ENCODE data around the gene KIRREL3. TPM values are rescaled to one million over a fixed set of nuclear protein-coding genes. Genes with fewer than 3 reads are reported as not detected.

KIRREL3 gene
- total and polyA plus RNA-seq, 9 of the 15 experiments (the other 6 are each of a cell fraction or from before 2014, with no cell fraction given) = 0.04 to 0.10 TPM; not detected in 7

DNA sequence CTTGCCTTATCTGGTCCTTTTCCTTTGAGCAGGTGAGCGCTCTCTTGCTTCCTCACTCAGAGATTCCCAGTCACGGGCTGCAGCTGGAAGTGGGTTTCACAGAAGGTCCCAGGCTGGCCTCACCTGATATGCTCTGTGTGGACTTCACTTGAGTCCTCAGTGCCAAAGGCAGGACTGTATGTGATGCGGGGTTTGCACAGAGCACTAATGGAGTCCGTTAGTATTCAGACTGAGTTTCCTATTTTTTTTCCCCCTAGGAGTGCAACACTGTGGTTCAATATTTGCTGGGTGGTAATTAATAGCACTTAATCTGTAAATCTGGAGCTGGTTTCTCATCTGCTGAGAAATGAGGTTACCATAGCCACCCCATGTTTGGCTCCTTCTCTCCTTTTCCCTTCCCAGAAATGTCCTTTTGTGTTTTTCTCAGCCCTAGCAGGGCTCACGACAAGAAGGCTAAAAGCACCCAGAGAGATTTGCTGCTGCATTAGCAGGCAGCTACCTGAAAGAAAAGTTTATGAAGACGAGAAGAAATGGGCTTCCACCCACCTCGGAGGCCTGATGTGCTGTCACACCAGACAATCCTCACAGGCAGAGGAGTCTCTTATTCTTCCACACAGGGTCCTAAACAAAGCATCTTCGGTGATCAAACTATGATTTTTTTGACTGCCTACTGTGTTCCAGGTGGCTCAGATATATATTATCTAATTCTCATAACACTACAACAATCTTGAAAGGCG, 262.1 kb downstream of the KIRREL3 start (continued):
- TF ChIP-seq, protein P1, sequence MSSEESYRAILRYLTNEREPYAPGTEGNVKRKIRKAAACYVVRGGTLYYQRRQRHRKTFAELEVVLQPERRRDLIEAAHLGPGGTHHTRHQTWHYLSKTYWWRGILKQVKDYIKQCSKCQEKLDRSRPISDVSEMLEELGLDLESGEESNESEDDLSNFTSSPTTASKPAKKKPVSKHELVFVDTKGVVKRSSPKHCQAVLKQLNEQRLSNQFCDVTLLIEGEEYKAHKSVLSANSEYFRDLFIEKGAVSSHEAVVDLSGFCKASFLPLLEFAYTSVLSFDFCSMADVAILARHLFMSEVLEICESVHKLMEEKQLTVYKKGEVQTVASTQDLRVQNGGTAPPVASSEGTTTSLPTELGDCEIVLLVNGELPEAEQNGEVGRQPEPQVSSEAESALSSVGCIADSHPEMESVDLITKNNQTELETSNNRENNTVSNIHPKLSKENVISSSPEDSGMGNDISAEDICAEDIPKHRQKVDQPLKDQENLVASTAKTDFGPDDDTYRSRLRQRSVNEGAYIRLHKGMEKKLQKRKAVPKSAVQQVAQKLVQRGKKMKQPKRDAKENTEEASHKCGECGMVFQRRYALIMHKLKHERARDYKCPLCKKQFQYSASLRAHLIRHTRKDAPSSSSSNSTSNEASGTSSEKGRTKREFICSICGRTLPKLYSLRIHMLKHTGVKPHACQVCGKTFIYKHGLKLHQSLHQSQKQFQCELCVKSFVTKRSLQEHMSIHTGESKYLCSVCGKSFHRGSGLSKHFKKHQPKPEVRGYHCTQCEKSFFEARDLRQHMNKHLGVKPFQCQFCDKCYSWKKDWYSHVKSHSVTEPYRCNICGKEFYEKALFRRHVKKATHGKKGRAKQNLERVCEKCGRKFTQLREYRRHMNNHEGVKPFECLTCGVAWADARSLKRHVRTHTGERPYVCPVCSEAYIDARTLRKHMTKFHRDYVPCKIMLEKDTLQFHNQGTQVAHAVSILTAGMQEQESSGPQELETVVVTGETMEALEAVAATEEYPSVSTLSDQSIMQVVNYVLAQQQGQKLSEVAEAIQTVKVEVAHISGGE (CRISPR knock-in tag; IDR thresholded peaks at IDR 0.05) = no peak

DNA sequence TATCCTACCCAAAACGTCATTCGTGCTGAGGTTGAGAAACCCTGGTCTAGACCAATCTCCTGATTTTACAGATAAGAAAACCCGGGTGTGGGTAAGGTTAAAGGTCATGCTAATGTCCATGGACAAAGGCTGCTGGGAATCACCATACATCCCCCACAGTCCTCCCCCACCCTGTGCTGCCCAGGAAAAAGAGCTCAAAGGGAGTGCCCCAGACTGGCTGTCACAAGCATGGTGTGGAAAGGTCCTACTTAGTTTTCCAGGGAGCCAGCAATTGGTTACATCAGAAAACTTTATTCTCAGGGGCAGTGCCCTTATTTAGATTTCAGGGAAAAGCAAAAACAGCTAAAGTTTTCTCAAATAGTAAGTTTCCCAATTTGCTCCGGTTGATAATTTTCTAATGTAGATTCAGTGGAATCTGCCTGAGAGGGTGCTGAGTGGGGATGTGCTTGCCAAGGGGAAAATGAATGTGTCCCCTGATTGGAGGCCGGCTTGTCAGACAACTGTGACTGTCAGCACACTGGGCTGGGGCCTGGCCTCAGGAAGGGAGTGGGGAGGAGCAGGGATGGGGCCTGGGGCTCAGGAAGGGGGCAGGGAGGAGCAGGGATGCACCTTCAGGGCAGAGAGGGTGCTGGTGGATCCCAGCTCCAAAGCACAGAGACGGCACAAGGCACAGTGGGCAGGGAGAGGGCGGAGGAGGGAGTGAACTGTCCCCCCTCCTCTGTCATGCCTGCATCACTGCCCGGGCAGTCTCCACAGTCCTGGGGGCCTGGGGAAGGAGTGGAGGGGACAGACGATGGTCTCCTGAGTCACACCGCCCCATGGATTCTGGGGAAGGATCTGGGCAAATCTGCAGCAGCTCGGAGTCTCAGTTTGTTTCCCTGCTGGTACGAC, 263.6 kb downstream of the KIRREL3 start:
- in situ Hi-C loops (cut with MboI) = no loop called here
- no peaks in the 10 kb centered on the region for H4K20me1 ChIP-seq (replicated peaks; ENCODE audit: control insufficient read depth, insufficient read depth, low read length)
- ATAC-seq = no peak
- H3K36me3 ChIP-seq (ENCODE audit: control insufficient read depth, insufficient read depth, low read length) = no peaks in the 10 kb centered on the region
- no peak overlapping the region for H2AFZ ChIP-seq (ENCODE audit: low read depth, low read length)
- H3K4me1 ChIP-seq (replicated peaks in 1 of 2; ENCODE audit: control insufficient read depth in 2 of 2, insufficient read depth in 2 of 2, low read length in 2 of 2) = no peaks in the 10 kb centered on the region
- no peaks in the 10 kb centered on the region for H3K9me1 ChIP-seq (ENCODE audit: control insufficient read depth, insufficient read depth, low read length)
- intact Hi-C loops (cut with micrococcal nuclease) = no loop called here
- no TSS peak for BruUV-seq (replicated peaks)
- H3K27me3 ChIP-seq (ENCODE audit: control insufficient read depth in 2 of 2, insufficient read depth in 2 of 2, low read length in 2 of 2) = 0 out of 5 replicates have a peak, but pooled peaks cover 2 to 5% of the 10 kb centered on the region in 2 experiments
- no peak for FAIRE-seq
- CTCF ChIA-PET (ENCODE audit: low intra/inter-chr PET ratio) = no interaction called here
- no peak for DNase-seq (ENCODE audit: extremely low read depth in 1 of 4, low spot score in 3 of 4)
- H3K4me3 ChIP-seq = no peak overlapping the region
- no peak overlapping the region for H3K4me2 ChIP-seq (ENCODE audit: insufficient read depth, low read length)
- H3K9ac ChIP-seq (ENCODE audit: insufficient read depth in 1 of 2, low read depth in 2 of 2, low read length in 2 of 2) = 0 out of 4 replicates have a peak overlapping the region, but pooled peaks of 1 of the 2 experiments have one; percentile 2
- no peaks in the 10 kb centered on the region for H3K79me2 ChIP-seq (ENCODE audit: control insufficient read depth, insufficient read depth, low read length)
- POLR2A ChIA-PET = no interaction called here
- 1% methylated on average over 7 of the region's 12 CpGs for WGBS (ENCODE audit: insufficient coverage, low coverage, missing lambda C conversion rate)
- no peaks in the 10 kb centered on the region for H3K9me3 ChIP-seq (replicated peaks; ENCODE audit: control insufficient read depth, insufficient read depth, low read depth, low read length)
- no peak overlapping the region for H3K27ac ChIP-seq (ENCODE audit: extremely low read depth, low read depth, low read length)
- no peak for TF ChIP-seq BRF1 (IDR thresholded peaks at IDR 0.05; ENCODE audit: borderline replicate concordance, extremely low read depth, insufficient read length)
- no peak for TF ChIP-seq MAFG (tag; conservative IDR thresholded peaks at IDR 0.05)
- TF ChIP-seq SP1 (CRISPR knock-in tag; IDR thresholded peaks at IDR 0.05) = no peak
- TF ChIP-seq, protein P2, sequence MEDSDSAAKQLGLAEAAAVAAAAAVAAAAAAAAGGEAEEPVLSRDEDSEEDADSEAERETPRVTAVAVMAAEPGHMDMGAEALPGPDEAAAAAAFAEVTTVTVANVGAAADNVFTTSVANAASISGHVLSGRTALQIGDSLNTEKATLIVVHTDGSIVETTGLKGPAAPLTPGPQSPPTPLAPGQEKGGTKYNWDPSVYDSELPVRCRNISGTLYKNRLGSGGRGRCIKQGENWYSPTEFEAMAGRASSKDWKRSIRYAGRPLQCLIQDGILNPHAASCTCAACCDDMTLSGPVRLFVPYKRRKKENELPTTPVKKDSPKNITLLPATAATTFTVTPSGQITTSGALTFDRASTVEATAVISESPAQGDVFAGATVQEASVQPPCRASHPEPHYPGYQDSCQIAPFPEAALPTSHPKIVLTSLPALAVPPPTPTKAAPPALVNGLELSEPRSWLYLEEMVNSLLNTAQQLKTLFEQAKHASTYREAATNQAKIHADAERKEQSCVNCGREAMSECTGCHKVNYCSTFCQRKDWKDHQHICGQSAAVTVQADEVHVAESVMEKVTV (CRISPR knock-in tag; IDR thresholded peaks at IDR 0.05) = no peak
- no peak for TF ChIP-seq ELF1 (tag; IDR thresholded peaks at IDR 0.05)
- TF ChIP-seq RBM25 (IDR thresholded peaks at IDR 0.05; ENCODE audit: low read depth, low read length, severe bottlenecking) = no peak
- TF ChIP-seq RAD21 (CRISPR knock-in tag; conservative IDR thresholded peaks at IDR 0.05 in 1 of 2, IDR thresholded peaks at IDR 0.05 in 1 of 2) = no peak

Data from K562 (cell line).